GM21381 (cell line): Measurements from ENCODE around the gene TASP1.
"Not testable (repeated sequence)": the region's sequence is repeated elsewhere in the genome, so short reads cannot be mapped to it uniquely, and the experiment has no call there.

Experiments used
- ATAC-seq: cut with Tn5 transposase; IDR thresholded peaks from one replicate; pipeline ENCODE4 v1.9.1; 2021; ENCODE audit warnings: mild to moderate bottlenecking, moderate library complexity; ENCODE audit not compliant: unreplicated experiment

Gene TASP1

GRCh38 chr20:13650474-13650873, 11.7 kb upstream of the TASP1 start:
- no peak for ATAC-seq

- ATAC-seq: no peak
These were observed 9.8 kb upstream of the TASP1 start for GRCh38 chr20:13648291-13649228.

GRCh38 chr20:13644010-13644409, 5.3 kb upstream of the TASP1 start:
- no peak for ATAC-seq

GRCh38 chr20:13639150-13639497, 392 bp upstream of the TASP1 start:
- ATAC-seq: no peak

GRCh38 chr20:13638162-13638495, 603 bp downstream of the TASP1 start:
- no peak for ATAC-seq

GRCh38 chr20:13632431-13632830, 6.3 kb downstream of the TASP1 start:
- ATAC-seq: no peak

GRCh38 chr20:13627525-13627924, 11.2 kb downstream of the TASP1 start:
- ATAC-seq: not testable (repeated sequence)

- no peak for ATAC-seq
These were observed 12.0 kb downstream of the TASP1 start for GRCh38 chr20:13626724-13627123.

- no peak for ATAC-seq
These were observed 13.3 kb downstream of the TASP1 start for GRCh38 chr20:13625304-13625979.

GRCh38 chr20:13619415-13619814, 19.3 kb downstream of the TASP1 start:
- not testable (repeated sequence) for ATAC-seq

- ATAC-seq: not testable (repeated sequence)
These were observed 20.3 kb downstream of the TASP1 start for GRCh38 chr20:13618456-13618855.

GRCh38 chr20:13617585-13617984, 21.1 kb downstream of the TASP1 start:
- not testable (repeated sequence) for ATAC-seq

- ATAC-seq: not testable (repeated sequence)
These were observed 22.0 kb downstream of the TASP1 start for GRCh38 chr20:13616713-13617112.

GRCh38 chr20:13613917-13614316, 24.8 kb downstream of the TASP1 start:
- no peak for ATAC-seq

GRCh38 chr20:13611611-13612125, 27.1 kb downstream of the TASP1 start:
- ATAC-seq: no peak

- ATAC-seq: no peak
These were observed 28.5 kb downstream of the TASP1 start for GRCh38 chr20:13610184-13610583.

GRCh38 chr20:13608066-13608465, 30.7 kb downstream of the TASP1 start:
- ATAC-seq: no peak

- ATAC-seq: not testable (repeated sequence)
These were observed 45.3 kb downstream of the TASP1 start for GRCh38 chr20:13593423-13593822.

- ATAC-seq: no peak
These were observed 50.7 kb downstream of the TASP1 start for GRCh38 chr20:13588049-13588448.

- no peak for ATAC-seq
These were observed 51.4 kb downstream of the TASP1 start for GRCh38 chr20:13587370-13587769.

- no peak for ATAC-seq
These were observed 52.6 kb downstream of the TASP1 start for GRCh38 chr20:13586133-13586532.

- no peak for ATAC-seq
These were observed 57.3 kb downstream of the TASP1 start for GRCh38 chr20:13581451-13581850.
